HG03521 (cell line): ENCODE results near the gene CTNNBIP1.

Experiments
- ATAC-seq: cut with Tn5 transposase; IDR thresholded peaks from one replicate; pipeline ENCODE4 v1.9.1; 2021; ENCODE audit warnings: mild to moderate bottlenecking, moderate library complexity; ENCODE audit not compliant: unreplicated experiment

Gene CTNNBIP1

GRCh38 chr1:9859281-9860014 is 50.6 kb downstream of the CTNNBIP1 start:
- ATAC-seq: no peak

- no peak for ATAC-seq
Measured at GRCh38 chr1:9858293-9859035, 51.6 kb downstream of the CTNNBIP1 start.

DNA sequence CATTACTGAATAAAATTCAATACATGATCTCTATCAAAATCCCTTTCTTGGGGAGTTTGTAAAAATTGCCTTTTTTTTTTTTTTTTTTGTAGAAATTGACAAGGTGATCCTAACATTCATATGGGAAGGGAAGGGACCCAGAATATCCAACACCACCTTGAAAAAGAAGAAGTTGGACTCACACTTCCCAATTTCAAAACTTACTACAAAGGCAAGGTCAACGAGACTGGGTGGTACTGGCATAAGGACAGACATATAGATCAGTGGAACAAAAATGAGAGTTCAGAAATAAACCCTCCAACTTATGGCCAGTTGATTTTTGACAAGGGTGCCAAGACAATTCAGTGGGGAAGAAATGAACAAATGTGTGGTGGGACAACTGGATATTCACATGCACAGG is 54.9 kb downstream of the CTNNBIP1 start:
- ATAC-seq: no peak

GRCh38 chr1:9853249-9853595 is 56.8 kb downstream of the CTNNBIP1 start:
- no peak for ATAC-seq

DNA sequence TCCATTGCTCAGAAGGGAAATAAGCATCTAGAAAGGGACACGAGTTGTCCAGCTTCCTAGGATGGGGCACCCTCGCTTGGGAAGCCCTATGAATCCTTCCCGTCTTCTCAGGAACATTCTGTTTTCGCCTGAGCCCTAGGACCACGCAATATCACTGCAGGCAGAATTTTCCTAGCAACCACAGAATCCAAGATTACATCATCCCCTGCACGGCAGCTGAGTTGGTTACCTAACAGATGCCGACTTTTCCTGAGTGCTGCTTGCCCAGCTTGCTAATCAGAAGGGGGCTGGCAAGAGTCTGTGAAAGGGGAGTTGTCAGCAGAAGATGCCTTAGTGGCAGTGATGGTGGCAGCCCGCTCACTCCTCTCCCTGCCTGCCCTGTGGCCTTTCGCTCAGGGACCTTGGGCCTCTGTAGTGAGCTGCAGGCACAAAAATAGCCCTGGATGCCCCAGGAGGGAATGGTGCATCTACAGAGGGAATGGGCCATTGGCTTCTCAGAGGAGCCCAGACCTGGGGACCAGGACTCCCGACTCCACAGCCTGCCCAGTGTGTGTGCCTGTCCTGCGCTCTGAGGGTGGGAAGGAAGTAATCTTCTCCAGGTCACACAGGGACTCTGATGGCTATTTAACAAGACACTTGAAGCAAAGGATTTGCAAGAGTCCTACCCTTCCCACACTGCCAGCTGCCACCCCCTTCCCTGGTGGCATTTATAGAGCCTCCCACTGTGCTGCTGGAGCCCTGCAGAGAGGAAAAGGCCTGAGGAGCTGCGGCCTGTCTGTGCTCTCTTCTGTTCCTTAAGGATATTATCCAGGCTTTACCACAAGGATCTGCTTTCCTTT is 57.4 kb downstream of the CTNNBIP1 start:
- no peak for ATAC-seq

DNA sequence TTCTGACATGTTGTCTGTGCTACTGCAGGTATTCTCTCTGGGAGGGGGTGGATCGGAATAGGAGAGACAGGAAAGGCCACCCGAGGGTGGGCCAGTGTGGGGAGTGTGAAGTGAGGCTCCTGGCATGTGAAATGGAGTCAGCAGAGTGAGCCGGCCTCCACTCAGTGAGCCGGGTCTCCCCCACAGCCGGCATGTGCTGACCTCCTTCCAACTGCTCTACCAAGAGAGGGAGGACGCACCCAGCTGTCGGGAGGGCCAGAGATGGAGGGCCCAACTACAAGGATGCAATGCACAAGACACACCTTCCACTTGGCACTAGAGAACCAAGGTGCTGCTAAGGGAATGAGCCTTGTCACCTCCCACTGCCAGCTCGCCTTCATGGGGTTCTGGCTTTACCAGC is 58.1 kb downstream of the CTNNBIP1 start:
- ATAC-seq: no peak

DNA sequence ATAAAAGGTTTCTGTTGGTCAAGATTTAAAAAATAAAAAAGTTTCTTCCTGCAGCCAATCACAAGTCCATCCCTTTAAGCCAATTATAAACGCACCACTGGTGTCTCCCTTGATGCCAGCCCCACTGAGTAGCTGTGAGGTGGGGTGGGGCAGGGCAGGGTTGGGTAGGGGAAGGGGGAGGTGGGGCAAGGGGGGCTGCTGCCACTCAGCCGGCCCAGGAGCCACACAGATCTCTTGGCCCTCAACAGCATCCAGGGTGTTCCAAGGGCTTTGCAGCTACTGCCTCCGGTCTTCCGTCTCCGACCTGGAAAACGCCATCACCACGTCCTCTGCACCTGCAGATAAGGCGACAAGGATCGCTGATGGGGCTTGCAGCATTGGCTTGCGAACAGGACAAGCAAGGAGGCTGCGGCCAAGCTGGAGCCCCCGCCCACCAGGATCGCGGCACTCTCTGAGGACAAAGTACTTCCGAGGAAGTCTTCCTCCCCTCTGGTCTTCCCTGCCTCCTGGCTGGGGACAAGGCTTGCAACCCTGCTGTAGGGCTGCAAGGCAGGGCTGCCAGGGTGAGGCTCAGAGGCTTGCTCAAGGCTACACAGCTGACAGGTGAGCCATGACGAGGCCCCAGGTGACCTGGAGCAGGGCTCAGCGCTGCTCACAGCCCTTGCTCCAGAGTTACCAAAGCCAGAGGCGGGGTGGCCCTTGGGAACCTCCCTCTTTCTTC is 59.5 kb downstream of the CTNNBIP1 start:
- ATAC-seq: no peak

- no peak for ATAC-seq
Measured at GRCh38 chr1:9849691-9850441, 60.2 kb downstream of the CTNNBIP1 start.

- no peak for ATAC-seq
Measured at GRCh38 chr1:9848022-9848421, 62.0 kb downstream of the CTNNBIP1 start.

DNA sequence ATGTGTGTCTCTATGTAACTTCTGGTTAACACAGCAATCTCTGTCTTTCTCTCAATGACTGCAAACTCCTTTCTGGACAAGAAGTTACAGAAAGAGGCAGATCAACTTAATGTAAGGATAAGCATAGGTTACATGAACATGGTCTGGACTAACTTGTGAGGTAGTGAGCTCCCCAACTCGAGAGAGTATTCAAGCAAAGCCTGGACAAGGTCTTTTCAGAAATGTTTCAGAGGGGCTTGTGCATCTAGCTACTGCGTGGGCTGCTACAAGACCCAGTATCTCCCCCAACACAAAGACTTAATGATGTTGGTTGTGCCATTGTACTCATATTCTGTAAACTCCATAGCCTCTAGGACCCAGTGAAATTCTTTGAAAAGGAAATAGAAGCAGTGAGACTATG is 62.8 kb downstream of the CTNNBIP1 start:
- ATAC-seq: no peak

DNA sequence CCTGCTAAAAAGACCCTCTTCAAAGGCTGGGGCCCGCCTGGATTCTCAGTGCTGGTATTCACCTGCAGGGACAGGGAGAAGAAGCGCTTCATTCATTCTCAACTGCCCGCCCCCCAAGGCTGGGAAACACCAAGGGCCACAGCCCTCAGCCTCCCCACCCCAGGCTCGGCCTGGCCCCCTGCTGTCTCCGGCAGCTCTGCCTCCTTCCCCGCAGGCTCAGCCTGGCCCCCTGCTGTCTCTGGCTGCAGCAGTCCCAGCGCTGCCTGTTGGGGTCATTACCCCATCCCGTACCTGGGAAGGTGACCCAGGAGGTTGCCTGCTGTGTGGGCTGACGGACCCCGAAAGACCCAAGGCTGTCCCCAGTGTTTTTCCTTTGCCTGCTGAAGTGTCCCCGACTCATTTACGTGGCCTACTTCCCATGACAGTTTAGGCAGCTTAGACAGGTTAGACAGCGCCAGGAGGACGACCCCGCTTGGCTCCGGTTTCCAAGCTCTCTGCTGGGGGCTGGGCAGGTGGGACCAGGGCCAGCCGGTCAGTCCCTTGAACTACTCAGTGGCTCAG is 63.4 kb downstream of the CTNNBIP1 start:
- no peak for ATAC-seq

GRCh38 chr1:9845914-9846313 is 64.2 kb downstream of the CTNNBIP1 start:
- no peak for ATAC-seq

DNA sequence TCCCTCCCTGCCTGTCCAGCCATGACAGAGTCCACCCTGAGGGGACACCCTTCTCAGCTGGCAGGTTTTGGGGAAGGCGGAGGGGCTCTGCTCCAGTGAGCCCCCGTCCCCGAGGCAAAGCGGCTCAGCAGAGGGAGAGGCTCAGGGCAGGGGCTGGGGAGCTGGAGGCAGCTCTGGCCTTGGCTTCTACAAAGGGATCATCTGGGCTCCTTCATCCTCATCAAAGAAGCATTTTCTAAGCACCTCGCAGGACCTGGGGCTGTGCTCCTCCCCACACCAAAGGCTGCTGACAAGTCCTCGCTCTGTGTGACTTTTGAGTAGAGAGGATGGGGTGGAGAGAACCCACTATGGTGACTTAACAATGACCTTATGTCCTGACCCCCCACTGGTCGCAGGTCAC is 65.3 kb downstream of the CTNNBIP1 start:
- ATAC-seq: no peak

GRCh38 chr1:9844106-9844505 is 66.0 kb downstream of the CTNNBIP1 start:
- ATAC-seq: no peak

DNA sequence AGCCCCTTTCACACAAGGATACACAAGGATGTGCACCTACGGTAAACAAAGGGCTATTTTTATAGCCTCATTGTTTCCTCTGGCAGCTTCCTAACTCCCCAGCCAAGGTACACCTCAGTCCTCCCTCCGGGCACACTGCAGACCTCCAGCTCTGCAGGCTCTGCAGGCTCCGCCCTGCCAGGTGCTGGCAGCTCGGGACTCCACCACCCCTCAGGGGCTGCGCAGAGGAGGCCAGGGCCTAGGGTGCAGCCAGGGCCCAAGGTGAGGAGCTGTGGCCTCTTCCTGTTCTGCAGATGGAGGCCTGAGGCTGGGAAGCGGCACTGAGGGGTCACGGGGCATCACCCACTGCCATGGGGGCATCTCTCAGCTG is 66.5 kb downstream of the CTNNBIP1 start:
- no peak for ATAC-seq

GRCh38 chr1:9842781-9843575 is 67.1 kb downstream of the CTNNBIP1 start:
- no peak for ATAC-seq

DNA sequence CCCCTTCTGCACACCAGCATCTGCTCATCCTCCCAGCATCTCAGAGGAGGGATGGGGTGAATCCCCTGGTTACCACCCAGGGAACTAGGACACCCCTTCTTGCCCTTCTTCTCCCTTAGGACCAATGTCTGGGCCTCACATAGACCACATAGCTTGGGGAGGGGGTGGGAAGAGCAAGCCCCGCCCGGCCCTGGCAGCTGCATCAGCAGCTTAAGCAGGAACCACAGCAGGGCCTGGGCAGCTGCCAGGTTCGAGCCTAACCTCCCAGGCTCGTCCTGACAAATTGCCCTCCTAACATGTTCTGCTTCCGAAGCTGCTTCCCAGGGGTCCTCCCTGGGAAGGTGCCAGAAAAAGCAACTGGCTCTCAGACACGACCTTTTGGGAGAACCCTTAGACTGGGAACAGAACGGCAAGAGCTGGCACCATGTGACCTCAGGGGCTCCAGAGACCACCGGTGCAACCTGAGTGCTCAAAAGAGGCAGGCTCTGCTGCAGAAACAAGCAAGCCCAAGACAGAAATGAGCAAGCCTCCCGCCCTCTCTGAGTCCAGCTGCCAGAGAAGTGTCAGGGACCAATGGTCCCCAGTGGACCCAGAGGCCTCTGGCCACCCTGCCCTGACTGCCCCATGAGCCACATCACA is 67.9 kb downstream of the CTNNBIP1 start:
- ATAC-seq: no peak

DNA sequence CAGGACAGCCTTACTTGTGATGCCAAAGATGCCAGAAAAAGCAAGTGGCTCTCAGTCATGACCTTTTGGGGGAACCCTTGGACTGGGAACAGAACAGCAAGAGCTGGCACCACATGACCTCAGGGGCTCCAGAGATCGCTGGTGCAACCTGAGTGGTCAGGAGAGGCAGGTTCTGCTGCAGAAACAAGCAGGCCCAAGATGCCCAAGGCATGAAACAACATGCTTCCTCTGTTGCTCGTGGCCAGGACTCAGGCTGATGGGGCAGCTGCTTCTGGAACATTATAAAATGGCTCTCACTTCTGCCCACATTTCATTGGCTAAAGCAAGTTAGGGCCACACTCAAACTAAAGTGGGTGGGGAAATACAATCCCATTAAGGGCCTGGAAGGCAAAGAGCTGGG is 68.6 kb downstream of the CTNNBIP1 start:
- ATAC-seq: no peak

DNA sequence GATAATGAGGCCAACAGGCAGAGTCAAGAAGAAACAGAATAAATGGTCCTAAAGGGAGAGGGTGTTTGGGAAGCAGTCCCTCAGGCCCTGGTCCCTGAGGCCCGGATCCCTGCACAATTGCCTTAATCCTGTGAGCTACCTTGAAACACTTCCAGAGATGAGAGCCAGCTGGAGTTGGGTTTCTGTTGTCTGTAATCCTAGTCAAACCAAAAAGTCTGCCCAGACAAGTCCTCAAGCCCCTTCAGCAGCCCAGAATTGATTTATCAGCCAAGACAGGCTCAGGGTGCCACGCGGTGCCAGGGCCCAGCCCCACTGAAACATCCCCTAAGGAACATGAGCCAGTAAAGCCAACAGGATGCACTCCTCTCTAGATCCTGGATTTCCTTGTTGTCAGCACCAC is 69.9 kb downstream of the CTNNBIP1 start:
- no peak for ATAC-seq
